NCI-H1092 (cell line): ENCODE data around the gene ARHGAP10.
"Not testable (repeated sequence)": the region's sequence is repeated elsewhere in the genome, so short reads cannot be mapped to it uniquely, and the experiment has no call there.

ENCODE experiments used
- DNase-seq: peaks from one replicate; lab custom pipeline; 2025; lab: John Stamatoyannopoulos, UW

Gene ARHGAP10

GRCh38 chr4:147901388-147901787 is 169.5 kb downstream of the ARHGAP10 start:
- no peak for DNase-seq

- DNase-seq = no peak
Observed at GRCh38 chr4:147901916-147902315, 170.0 kb downstream of the ARHGAP10 start.

GRCh38 chr4:147909225-147909624 is 177.3 kb downstream of the ARHGAP10 start:
- DNase-seq = no peak

GRCh38 chr4:147910315-147910714 is 178.4 kb downstream of the ARHGAP10 start:
- no peak for DNase-seq

GRCh38 chr4:147912106-147912505 is 180.2 kb downstream of the ARHGAP10 start:
- not testable (repeated sequence) for DNase-seq

- DNase-seq = no peak
Observed at GRCh38 chr4:147913137-147913536, 181.2 kb downstream of the ARHGAP10 start.

GRCh38 chr4:147916351-147916750 is 184.5 kb downstream of the ARHGAP10 start:
- DNase-seq = no peak

GRCh38 chr4:147923381-147923780 is 191.5 kb downstream of the ARHGAP10 start:
- no peak for DNase-seq

GRCh38 chr4:147923854-147924253 is 192.0 kb downstream of the ARHGAP10 start:
- no peak for DNase-seq

- DNase-seq = no peak
Observed at GRCh38 chr4:147924604-147925412, 192.9 kb downstream of the ARHGAP10 start.

- no peak for DNase-seq
Observed at GRCh38 chr4:147927377-147928137, 195.7 kb downstream of the ARHGAP10 start.

- no peak for DNase-seq
Observed at GRCh38 chr4:147928400-147928799, 196.5 kb downstream of the ARHGAP10 start.

GRCh38 chr4:147929746-147930145 is 197.9 kb downstream of the ARHGAP10 start:
- no peak for DNase-seq

- no peak for DNase-seq
Observed at GRCh38 chr4:147933316-147933715, 201.4 kb downstream of the ARHGAP10 start.

GRCh38 chr4:147933779-147934178 is 201.9 kb downstream of the ARHGAP10 start:
- DNase-seq = no peak

- no peak for DNase-seq
Observed at GRCh38 chr4:147938496-147938895, 206.6 kb downstream of the ARHGAP10 start.

- DNase-seq = no peak
Observed at GRCh38 chr4:147940171-147940570, 208.3 kb downstream of the ARHGAP10 start.

- no peak for DNase-seq
Observed at GRCh38 chr4:147941373-147941772, 209.5 kb downstream of the ARHGAP10 start.

GRCh38 chr4:147942729-147943128 is 210.8 kb downstream of the ARHGAP10 start:
- DNase-seq = no peak

- DNase-seq = no peak
Observed at GRCh38 chr4:147943159-147943638, 211.3 kb downstream of the ARHGAP10 start.

- DNase-seq = no peak
Observed at GRCh38 chr4:147944249-147944648, 212.4 kb downstream of the ARHGAP10 start.

GRCh38 chr4:147944670-147945260 is 212.9 kb downstream of the ARHGAP10 start:
- no peak for DNase-seq

GRCh38 chr4:147948336-147948735 is 216.4 kb downstream of the ARHGAP10 start:
- no peak for DNase-seq
